SW 1271 (cell line): ENCODE measurements around the gene SYT1.
A peak's percentile ranks its signal among the peaks of the same experiment; 100 is the strongest.

Experiments used
- DNase-seq, 2 experiments: peaks; one replicate each; lab custom pipeline; 2025; lab: John Stamatoyannopoulos, UW

SYT1 gene

DNA sequence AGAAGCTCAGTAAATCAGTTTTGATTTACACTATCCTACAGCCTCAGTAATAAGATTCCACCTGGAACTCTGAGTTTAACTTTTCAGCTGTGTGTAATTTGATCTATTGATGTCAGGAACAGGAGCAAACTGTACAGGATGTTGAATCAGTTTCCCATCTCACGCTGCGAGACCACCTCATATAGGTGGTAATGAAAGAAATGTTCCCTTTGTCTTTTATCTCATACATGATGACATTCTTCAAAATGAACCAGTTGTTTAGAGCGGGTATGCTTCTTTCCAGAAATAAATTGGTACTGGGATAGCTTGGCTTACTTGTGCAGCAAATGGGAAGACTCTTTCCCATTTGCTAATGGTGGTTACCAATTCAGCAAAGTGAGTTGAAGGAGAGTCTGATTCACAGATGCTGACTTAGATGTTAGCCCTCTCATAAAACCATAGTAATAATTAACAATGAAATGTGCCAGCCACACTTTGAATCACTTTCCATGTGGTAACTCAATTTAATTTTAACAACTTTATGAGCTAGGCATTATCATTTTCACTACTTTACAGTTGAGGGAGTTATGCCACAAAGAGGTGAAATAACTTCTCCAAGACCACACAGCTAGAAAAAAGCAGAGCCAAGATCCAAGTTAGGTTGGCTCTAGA is 574.7 kb downstream of the SYT1 start:
- no peak for DNase-seq

DNA sequence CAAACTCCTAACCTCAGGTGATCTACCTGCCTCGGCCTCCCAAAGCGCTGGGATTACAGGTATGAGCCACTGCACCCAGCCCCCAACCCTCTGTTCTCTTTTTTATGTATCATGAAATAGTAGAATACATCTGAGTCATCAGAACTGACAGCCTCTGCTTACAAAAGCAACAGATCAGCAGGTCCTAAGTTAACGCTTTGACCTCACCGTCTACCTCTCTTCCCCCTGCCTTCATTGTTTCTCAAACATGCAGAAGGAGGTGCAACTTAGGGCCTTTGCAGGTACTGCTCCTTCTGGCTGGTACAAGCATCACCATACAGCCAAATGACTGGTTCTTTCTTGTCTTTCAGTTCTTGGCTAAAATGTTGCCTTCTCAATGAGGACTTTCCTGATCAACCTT is 577.0 kb downstream of the SYT1 start:
- no peak for DNase-seq

DNA sequence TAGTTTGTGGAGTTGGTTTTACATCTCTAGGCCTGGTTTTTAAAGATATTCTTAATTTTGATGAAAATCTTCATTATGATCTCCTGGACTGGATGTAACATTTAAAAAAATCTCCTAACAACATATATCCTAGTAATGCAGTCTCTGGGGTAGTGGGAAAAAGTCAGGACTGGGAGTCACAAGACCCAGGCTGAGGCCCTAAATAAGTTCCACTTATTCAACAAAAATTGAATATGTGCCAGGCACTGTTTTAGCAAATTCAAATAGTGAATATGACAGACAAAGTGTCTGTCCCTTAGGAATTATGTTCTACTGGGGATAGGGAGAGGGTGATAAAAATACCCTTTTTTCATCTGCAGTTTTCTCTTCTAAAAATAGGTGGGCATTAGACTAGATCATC is 577.8 kb downstream of the SYT1 start:
- no peak for DNase-seq

DNA sequence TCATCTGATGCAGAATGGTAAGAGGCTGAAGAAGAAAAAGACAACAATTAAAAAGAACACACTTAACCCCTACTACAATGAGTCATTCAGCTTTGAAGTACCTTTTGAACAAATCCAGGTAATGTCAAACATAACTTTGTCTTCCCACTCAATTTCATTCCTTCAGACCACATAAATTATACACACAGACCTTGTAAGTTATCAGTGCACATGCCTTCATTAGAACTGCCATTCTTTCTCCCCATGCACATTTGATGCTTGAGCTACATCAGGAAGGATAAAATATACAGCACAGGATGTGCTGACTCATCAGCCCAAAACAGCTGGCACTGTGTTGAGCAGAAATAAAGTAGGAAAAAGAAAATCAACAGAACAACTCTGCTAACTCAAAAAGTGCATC is 579.5 kb downstream of the SYT1 start:
- DNase-seq = peak in 1 of 2 experiments; percentile 6

DNA sequence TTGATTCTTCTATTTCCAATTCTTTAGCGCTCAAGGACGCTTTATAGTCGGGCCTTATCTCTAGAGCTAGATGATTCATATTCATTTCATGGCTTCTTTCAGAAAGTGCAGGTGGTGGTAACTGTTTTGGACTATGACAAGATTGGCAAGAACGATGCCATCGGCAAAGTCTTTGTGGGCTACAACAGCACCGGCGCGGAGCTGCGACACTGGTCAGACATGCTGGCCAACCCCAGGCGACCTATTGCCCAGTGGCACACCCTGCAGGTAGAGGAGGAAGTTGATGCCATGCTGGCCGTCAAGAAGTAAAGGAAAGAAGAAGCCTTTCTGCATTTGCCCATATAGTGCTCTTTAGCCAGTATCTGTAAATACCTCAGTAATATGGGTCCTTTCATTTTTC is 584.2 kb downstream of the SYT1 start:
- DNase-seq = no peak

DNA sequence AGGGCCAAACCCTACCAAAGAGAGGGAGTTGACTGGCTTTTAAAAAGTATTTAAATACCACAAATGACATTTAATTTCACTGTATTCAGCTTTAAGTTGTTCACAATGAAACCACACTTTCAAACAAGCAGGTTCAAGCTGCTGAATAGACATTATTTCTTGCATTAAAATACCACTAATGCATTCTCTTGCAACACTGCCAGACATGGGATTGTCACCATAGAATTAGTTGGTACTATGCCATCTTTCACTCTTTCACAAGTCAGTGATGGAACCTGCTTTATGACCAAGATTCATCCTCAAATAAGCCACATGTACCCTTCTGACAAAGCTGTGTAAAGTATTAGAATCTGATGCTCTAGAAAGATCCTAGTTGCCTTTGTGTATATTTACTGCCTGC is 586.8 kb downstream of the SYT1 start:
- DNase-seq = no peak

DNA sequence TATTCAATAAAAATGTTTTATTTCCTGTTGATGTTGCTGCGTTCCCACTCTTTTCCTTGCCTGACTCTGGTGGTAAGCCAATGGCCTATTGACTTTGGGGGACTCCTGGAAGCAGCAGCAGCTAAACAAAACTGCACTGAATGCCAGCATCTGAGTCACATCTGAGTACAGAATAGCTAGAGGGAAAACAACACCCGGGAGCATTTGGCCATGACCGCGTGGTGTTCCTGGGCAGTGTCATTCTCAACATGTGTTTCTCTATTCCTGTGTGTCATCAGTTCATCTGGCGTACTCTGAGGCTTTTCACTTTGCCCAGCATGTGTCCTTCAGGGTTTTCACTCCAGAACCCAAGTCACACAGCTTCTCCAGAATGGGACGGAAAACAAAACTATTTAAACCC is 587.4 kb downstream of the SYT1 start:
- DNase-seq = peak in 1 of 2 experiments; percentile 2

DNA sequence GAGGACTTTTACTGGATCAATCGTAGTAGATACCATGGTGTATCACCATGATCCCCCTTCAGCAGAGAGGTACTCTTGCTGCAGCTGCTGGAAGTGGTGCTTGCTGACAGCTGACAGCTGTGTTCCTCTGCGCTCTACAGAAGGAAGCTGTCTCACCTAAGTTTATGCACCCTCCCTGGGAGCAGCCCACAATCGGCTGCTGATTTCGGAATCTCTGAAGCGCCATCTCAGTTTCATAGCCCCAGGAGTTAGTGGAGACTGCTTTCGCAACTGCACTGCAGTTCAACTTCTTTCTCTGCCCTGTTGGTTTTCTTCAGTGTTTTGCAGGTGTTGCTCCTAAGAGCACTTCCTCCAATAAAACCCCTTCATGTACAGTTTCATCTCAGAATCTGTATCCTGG is 588.3 kb downstream of the SYT1 start:
- no peak for DNase-seq

DNA sequence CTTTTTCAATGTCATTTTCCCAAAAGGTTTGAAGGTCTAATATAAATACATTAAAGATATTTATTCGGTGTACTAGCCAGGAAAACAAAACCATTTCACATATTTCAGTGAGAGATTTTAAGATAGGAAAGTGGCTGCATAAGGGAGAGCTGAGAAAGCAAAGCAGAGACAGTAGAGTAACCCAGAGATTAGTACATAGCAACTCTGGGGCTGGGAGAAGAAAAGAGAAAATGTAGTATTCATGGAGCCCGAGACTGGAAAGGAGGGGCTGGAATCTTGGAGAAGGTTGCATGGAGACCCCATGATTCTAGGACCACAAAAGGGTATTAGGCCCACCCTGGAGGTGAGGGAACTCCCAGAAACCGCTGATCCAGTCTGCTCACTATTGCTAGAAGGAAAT is 589.2 kb downstream of the SYT1 start:
- DNase-seq = no peak

DNA sequence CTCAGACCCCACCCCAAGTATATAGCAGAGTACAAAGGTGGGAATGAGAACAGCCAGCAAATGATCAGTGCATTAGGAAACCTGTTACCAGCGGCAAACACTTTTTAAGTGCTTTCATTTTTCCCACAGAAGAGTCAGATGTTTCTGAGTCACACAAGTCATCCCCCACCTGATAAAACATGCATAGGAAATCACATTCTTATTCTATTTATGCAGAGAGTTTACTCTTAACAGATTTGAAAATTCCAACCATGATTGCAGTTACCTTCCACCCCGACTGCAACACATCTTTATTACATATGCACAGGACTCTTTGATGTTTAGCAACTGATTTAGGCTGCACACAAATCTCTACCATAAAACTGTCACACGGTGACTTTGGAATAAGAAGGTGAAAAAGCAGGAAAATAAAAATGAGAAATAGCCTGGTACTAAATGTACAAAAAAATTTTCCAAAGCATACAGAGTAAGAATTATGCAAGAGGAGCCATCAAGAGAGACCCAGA is 589.8 kb downstream of the SYT1 start:
- no peak for DNase-seq

DNA sequence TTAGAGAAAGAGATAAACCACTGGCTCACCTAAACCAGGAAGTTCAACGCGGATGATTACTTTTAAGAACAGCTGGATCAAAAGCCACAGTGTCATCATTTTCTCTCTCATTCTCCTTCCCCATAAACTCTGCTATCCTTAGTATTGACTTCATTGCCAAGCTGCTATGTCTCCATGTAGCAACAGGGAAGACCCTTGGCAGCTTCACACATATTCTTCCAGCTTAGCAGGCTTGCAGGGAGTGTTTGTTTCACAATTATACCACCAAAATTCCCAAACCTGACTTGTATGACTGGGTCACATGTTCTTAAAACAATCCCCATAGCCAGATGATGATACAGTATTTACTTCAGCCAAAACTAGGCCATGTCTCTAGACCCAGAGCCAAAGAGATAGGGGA is 590.7 kb downstream of the SYT1 start:
- DNase-seq = no peak

DNA sequence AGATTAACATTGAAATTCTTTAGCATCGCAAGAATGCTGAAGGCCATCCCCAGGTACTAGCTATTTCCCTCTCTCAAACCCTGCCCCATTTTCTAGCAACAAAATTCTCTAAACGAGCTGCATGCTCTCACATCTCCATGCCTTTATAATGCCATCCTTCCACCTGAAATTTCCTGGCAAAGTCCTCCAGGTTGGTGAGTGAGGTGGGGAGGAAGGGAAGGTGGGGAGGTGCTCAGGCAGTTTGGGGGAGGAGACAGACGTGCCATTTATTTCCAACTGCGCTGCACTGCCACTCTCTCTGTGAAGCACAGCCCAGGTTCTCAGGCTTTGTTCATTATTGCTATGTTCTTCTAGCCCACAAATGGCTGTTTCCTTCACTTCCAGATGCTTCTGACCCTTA is 617.7 kb downstream of the SYT1 start:
- DNase-seq = no peak

DNA sequence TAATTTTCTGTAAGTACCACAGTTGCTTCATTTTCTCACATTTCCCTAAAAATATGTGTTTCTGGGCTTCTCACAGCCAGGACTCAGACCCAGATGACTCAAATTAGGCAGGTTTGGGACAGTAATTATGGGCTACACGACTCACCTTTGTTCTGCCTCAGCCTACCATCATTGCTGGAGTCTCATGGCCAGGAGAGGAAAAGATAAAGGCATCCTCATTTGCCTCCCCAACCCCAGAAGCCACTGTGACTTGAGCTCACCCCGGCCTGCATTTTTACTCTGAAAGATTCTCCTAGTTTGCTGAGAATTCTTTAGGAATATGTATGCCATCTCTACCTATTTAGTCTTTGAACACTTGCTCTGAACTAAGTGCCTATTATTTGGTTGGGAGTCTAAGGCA is 618.3 kb downstream of the SYT1 start:
- no peak for DNase-seq

DNA sequence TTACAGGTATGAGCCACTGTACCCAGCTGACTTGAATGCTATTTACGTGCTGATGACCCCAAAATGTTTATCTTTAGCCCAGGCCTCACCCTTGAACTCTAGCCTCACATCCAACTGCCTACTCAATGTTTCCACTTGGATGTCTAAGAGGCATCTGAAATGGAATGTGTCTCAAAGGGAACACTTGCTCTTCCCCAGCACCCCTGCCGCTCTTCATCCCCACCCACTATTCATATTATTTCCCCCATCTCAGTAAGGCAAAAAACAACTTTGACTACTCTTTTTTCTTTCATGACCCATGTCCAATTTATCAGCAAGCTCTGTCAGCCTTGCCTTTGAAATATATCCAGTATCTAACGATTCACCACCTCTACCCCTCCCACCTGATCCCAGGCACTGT is 621.6 kb downstream of the SYT1 start:
- DNase-seq = no peak

DNA sequence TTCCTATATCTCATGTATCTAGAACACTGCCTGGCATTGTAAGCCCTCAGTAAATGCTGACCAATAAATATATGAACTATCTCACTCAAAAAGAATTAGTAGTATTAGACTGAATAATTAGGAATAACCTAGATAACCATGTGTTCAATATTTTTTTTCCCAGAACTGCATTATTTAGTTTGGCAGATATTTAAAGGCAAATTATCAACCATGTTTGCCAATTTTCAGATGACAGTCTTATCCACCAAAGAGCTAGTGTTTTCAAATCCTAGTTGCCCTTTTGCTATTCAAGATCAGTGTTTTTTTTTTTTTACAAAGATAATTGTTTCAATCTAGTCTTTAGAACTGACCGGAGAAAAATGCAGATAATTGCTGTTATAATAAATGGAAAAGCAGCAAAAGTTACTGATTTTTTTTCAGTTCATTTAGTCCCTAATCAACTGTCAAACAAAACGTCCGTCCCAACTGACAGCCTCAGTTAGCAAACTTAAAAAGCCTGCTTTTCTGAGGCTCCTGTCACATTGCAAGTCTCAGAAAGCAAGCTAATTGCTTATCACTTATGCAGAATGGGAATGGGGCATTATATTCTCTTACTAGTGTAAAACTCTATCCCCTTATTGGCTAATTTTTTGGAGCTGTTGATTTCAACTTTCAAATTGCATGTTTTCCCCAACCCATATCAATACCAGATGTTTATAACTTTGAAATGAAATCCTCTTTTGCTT is 623.0 kb downstream of the SYT1 start:
- DNase-seq = no peak
